CD4-positive, alpha-beta T cell treated with Interleukin-6 for 4 hours (primary cell): ENCODE data around the gene ANKRD6.

Experiments
- DNase-seq: peaks from one replicate; pipeline ENCODE4 v3.0.0-alpha.2; 2020; ENCODE audit warnings: mixed read lengths

Gene ANKRD6

GRCh38 chr6:89414215-89414614, 18.7 kb upstream of the ANKRD6 start:
- DNase-seq: no peak

DNA sequence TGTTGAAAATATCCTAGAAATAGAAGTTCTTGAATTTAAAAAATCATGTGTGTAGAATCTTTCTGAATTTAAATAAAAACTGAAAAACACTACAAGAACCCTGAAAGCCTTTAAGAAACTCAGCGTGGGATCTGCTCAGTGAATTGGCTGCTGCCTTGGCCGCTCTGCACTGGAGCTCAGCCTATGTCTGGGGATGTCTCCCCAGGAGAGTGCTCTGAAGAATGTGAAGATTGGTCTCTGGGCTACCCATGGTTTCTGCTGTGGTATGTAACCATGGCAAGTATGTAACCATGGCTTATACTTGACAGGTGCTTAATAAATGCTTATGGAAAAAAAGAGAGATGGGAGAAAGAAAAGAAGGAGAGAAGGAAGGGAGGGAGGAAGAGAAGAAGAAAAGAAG, 17.8 kb upstream of the ANKRD6 start:
- DNase-seq: no peak

GRCh38 chr6:89416796-89417195, 16.2 kb upstream of the ANKRD6 start:
- DNase-seq: no peak

- no peak for DNase-seq
Observed at GRCh38 chr6:89430201-89430962, 2.6 kb upstream of the ANKRD6 start.

- peak; percentile 33 for DNase-seq
Observed at GRCh38 chr6:89433252-89434149, 549 bp downstream of the ANKRD6 start.

GRCh38 chr6:89434150-89434499, 1.2 kb downstream of the ANKRD6 start:
- DNase-seq: no peak

DNA sequence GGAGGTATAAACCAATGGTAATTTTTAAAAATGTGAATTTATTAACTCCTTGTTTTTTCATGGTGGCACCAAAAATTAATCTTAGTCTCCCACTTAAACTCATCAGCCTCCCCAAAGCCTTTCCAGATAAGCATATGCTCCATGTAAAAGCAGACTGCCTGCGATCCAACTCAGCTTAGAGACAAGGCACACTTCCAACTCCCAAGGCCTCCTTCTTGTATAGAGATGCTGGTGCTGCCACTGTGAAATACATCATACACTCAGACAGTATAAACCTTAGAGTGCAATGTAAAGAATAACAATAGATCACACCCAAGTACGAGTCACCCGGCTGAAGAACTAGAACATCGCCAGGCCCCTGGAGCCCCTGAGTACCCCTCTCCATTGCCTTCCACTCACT, 2.0 kb downstream of the ANKRD6 start:
- no peak for DNase-seq

GRCh38 chr6:89436226-89436625, 3.3 kb downstream of the ANKRD6 start:
- DNase-seq: no peak

GRCh38 chr6:89438248-89438647, 5.3 kb downstream of the ANKRD6 start:
- no peak for DNase-seq

DNA sequence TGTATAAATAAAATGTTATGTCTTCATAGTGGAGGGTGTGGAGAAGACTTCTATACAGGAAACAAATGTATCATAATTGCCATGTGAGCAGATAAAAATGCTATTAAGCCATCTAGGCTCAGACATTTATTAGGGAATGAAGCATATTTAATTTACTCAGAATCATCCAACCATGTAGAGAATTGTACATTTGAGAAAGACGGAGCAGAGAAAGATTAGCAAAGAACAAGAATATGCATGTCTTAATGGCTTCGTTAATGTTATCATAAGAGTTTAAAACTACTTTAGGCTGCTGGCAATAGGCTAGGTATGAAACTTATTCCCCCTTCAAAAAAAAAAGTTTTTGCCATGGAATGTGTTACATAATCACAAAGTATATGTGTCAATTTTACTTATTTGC, 6.1 kb downstream of the ANKRD6 start:
- DNase-seq: no peak

DNA sequence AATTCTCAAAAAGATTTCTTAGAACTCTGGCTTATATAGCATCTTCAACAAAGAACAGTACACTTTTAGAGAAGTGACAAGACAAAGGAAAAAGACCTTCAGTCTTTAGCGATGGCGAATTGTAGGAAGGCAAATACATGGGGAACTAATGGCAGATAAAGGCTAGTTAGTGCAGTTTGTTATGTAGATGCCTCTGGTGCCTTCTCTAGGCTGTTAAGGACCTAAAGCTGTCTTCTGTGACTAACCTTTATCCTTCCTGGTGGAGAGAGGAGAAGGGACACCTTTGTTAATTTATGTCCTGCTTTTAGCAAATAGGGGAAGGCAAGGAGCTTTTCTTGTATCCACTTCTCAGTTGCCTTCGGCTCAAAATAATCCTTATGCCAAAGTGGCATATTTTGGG, 7.2 kb downstream of the ANKRD6 start:
- no peak for DNase-seq

- no peak for DNase-seq
Observed at GRCh38 chr6:89443658-89444057, 10.7 kb downstream of the ANKRD6 start.

DNA sequence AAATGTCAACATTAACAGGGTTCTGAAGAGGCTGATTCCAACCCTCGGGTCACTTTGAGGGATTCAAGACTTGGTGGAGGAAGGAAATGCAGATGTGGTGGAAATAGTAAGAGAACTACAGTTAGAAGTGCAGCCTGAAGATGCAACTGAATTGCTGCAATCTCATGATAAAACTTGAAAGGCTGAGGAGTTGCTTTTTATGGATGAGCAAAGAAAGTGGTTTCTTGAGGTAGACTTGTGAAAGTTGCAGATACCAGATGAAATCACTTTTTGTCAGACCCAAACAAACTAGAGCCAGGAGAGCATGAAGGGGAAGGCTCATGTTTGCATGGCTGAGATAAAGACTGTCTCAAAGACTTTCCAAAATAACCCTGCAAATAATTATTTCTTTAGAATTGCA, 16.2 kb downstream of the ANKRD6 start:
- DNase-seq: no peak

DNA sequence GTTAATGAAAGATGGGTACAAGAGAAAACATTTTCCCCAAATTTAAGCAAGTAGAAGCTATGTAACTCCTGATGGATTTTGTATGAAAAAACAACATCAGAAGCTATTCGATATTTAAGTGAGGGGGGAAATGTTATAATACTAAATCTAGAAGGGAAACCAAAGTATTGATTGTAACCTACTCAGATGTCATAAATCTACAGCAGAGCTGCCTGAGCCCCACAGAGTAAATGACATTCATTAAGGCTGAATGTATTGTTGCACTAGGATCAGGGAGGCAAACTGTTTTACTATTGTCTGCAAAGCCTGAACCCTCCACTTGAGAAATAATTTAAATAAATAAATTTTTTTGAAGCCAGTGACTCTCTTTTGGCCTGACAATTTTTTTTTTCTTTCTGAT, 19.3 kb downstream of the ANKRD6 start:
- no peak for DNase-seq

- DNase-seq: no peak
Observed at GRCh38 chr6:89454300-89454699, 21.3 kb downstream of the ANKRD6 start.

- no peak for DNase-seq
Observed at GRCh38 chr6:89458704-89459103, 25.8 kb downstream of the ANKRD6 start.

DNA sequence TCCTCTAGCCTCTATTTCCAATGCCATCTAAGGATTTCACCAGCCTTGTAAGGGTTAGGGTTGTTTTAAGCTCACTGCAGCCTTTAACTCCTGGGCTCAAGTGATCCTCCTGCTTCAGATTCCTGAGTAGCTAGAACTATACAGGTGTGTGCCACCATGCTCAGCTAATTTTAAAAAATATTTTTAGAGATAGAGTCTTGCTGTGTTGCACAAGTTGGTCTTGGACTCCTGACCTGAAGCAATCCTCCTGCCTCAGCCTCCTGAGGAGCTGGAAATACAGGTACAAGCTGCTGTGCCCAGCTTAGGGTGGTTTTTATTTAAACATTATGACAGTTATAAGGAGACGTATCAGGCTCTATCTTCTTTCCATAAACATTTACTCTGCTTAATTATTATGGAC, 26.5 kb downstream of the ANKRD6 start:
- no peak for DNase-seq

DNA sequence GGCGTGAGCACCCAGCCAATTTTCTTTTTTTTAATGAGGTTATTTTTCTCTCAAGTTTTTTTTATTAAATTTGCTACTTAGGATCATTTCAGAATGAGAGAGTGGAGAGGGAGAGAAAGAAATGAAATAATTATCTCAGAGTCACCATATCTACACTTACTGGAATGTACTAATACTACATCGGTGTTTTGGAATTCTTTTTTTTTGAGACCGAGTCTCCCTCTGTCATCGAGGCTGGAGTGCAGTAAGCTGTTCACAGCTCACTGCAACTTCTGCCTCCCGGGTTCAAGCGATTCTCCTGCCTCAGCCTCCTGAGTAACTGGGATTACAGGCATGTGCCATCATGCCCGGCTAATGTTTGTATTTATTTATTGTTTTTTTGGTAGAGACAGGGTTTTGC, 27.8 kb downstream of the ANKRD6 start:
- no peak for DNase-seq

- DNase-seq: no peak
Observed at GRCh38 chr6:89462503-89462902, 29.6 kb downstream of the ANKRD6 start.

GRCh38 chr6:89464295-89464694, 31.3 kb downstream of the ANKRD6 start:
- DNase-seq: no peak

DNA sequence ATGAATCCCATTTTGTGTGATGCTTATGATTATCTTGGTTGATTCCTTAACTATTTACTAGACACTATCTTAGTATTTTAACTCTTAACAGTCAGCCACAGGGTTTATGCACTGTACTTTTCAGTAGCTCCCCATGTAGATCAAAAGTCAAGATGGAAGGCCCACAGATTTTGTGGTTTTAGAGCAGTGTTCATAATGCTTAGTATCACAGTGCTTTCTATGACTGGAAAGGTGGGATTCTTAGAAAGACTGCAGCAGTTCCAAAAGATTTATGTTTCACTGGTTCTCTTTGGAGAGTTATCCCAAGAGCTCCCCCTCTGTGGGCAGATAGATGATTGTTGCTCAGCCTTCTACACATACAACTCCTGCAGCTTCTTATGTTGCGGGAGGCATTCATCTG, 34.5 kb downstream of the ANKRD6 start:
- DNase-seq: no peak

- no peak for DNase-seq
Observed at GRCh38 chr6:89468998-89469397, 36.0 kb downstream of the ANKRD6 start.

- DNase-seq: no peak
Observed at GRCh38 chr6:89471287-89471867, 38.4 kb downstream of the ANKRD6 start.

DNA sequence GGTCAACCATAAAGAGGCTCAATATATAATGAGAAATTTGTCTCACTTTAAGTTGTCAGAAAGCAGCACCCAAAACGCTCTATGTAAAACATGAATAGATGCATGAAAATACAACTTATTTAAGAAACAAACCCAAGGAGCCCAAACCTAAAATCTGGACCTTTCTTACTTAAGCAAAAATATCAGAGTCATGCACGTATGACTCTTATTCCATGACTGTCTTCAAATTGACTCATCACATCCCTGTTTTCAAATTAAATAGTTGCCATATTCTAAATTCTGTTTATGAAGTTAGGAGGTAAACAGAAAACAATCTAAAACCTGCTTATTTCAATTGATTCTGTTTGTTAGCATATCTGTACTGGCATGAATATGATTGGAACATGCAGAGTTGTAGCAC, 42.1 kb downstream of the ANKRD6 start:
- no peak for DNase-seq
